GM12878 (cell line): ENCODE data around the gene OPRM1. TPM values are rescaled to one million over a fixed set of nuclear protein-coding genes. Genes with fewer than 3 reads are reported as not detected.

Experiments used
- BCL11A ChIP-seq: IDR thresholded peaks from 2 replicates; pipeline ENCODE4 v1.6.1; 2011; ENCODE audit warnings: low read depth, low read length
- CEBPZ ChIP-seq: fragments of 150-350 bp; IDR thresholded peaks from 2 replicates; pipeline ENCODE4 v1.6.1; 2016; ENCODE audit warnings: low read depth, low read length
- MAX ChIP-seq: IDR thresholded peaks from 2 replicates; pipeline ENCODE4 v1.6.1; 2012; ENCODE audit warnings: low read depth, low read length, improper control_type of control experiment
- PAX8 ChIP-seq: fragments of 450-650 bp; IDR thresholded peaks from 2 replicates; pipeline ENCODE4 v1.6.1; 2017; ENCODE audit warnings: mild to moderate bottlenecking, moderate library complexity
- SMAD1 ChIP-seq: fragments of 450-650 bp; IDR thresholded peaks from 2 replicates; pipeline ENCODE4 v1.6.1; 2018; ENCODE audit warnings: mild to moderate bottlenecking, low read depth; ENCODE audit not compliant: partially characterized antibody
- SMAD5 ChIP-seq: IDR thresholded peaks from 2 replicates; pipeline ENCODE4 v1.6.1; 2016; ENCODE audit warnings: antibody characterized with exemption, low read depth
- YY1 ChIP-seq: IDR thresholded peaks from 2 replicates; pipeline ENCODE4 v1.6.1; 2011; ENCODE audit warnings: low read depth, mild to moderate bottlenecking, low read length
- polyA plus RNA-seq, 11 experiments: library from polyadenylated mRNA; depleted of rRNA in 4 of 11; unstranded in 6 of 11; stranded (reverse) in 5 of 11; fragments of >200 nt; fragmentation: Nextera tagmentation in 4 of 11; fragmentation: Illumina TruSeq in 1 of 11; extraction: Ambion mirVana in 4 of 11; extraction: Trizol in 1 of 11; gene quantifications; 1 replicate in 1 of 11; 2 replicates in 10 of 11; pipeline versions ENCODE4 v1.2.1 to v1.2.3, GENCODE V29; 2011 to 2016; ENCODE audit warnings: inconsistent platforms in 2 of 11, missing spikeins in 2 of 11, low read depth in 1 of 11
- total RNA-seq, 4 experiments: library from RNA; depleted of rRNA in 3 of 4; stranded (reverse); fragments of >200 nt in 3 of 4; fragmentation: Illumina TruSeq in 1 of 4; extraction: Trizol in 1 of 4; gene quantifications; 2 replicates each; pipeline versions ENCODE4 v1.2.1 to v1.2.3, GENCODE V29; 2013 to 2021
- TF ChIP-seq, protein P1 (sequence below): fragments of 450-650 bp; IDR thresholded peaks from 2 replicates; pipeline ENCODE4 v1.6.1; 2016; ENCODE audit warnings: mild to moderate bottlenecking

Gene OPRM1
- total and polyA plus RNA-seq, 10 of the 15 experiments (the other 5 are each of a cell fraction or from before 2014, with no cell fraction given): not detected

DNA sequence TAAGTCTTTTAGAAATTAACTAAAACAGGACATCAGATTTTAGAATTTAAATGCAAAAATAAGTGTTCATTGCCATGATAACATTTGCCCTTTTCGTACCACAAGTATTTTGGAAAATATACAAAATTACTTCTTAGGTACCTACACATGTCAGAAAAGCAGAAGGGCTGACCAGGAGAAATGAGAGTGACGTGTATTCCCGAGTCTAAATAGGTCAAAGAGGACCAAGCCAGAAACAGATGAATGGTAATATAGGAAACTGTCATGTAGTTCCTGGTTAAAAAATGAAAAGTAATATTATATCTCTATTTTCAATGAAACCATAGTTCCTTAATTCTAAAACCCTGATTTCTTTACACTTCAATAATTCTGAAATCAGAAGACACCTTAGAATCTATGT, 191.4 kb downstream of the OPRM1 start (continued):
- no peak for TF ChIP-seq CEBPZ
- no peak for TF ChIP-seq BCL11A
- no peak for TF ChIP-seq SMAD1
- no peak for TF ChIP-seq PAX8
- TF ChIP-seq YY1: no peak
- TF ChIP-seq SMAD5: no peak
- TF ChIP-seq, protein P1, sequence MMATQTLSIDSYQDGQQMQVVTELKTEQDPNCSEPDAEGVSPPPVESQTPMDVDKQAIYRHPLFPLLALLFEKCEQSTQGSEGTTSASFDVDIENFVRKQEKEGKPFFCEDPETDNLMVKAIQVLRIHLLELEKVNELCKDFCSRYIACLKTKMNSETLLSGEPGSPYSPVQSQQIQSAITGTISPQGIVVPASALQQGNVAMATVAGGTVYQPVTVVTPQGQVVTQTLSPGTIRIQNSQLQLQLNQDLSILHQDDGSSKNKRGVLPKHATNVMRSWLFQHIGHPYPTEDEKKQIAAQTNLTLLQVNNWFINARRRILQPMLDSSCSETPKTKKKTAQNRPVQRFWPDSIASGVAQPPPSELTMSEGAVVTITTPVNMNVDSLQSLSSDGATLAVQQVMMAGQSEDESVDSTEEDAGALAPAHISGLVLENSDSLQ: no peak
- TF ChIP-seq MAX: no peak
